Measurements from ENCODE around the gene EPS8L1.

- TF ChIP-seq POLR2A (IDR thresholded peaks at IDR 0.05; ENCODE audit: low read length) = no peak
- no peak for TF ChIP-seq GATA1 (IDR thresholded peaks at IDR 0.05; ENCODE audit: low read depth, low read length)
Observed at GRCh38 chr19:55079400-55080038, 3.9 kb downstream of the EPS8L1 start.
